Amygdala (tissue), 56 donors: ENCODE data around the gene TMEM126B.

Experiments
- DNase-seq, 56 donors: peaks; one replicate each; lab custom pipeline; 2025; lab: John Stamatoyannopoulos, UW

The TMEM126B gene

DNA sequence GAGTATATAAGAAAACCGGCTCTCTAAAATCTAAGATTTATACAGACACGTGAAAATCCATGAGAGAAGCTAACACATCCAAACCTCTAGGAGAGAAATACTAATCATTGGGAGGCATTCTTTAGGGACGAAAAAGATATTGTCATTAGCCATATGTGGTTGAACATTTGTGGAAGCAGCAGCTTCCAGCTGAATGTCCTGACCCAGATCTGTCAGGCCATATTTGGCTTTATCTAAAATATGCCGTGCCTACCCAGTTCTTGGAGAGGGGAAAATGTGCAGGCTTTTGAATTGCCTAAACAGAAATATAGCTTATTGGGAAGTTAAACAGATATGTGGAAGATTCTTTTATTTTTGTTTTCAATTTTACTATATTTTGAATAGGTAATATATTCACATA, 51.2 kb downstream of the TMEM126B start:
- DNase-seq, result no peak

DNA sequence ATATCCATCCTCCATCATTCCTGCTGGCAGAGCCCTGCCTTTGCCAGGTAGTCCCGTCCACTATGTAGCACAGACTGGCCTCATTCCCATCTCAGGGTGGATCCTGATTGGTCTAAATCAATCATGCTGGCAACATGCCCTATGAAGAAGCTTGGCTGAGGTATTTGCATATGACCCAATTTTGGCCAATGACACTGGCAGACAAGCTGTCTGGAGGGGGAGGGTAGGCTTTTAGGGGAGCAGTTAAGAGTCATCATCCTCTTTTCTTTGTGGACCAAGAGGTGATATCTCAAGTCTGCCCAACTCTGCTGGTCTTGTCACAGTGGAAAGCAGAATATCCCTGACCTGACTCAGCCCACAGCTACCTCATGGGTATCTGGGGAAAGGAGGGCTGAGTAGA, 52.5 kb downstream of the TMEM126B start:
- peak in 1 of 56 donors; percentile 42 for DNase-seq

DNA sequence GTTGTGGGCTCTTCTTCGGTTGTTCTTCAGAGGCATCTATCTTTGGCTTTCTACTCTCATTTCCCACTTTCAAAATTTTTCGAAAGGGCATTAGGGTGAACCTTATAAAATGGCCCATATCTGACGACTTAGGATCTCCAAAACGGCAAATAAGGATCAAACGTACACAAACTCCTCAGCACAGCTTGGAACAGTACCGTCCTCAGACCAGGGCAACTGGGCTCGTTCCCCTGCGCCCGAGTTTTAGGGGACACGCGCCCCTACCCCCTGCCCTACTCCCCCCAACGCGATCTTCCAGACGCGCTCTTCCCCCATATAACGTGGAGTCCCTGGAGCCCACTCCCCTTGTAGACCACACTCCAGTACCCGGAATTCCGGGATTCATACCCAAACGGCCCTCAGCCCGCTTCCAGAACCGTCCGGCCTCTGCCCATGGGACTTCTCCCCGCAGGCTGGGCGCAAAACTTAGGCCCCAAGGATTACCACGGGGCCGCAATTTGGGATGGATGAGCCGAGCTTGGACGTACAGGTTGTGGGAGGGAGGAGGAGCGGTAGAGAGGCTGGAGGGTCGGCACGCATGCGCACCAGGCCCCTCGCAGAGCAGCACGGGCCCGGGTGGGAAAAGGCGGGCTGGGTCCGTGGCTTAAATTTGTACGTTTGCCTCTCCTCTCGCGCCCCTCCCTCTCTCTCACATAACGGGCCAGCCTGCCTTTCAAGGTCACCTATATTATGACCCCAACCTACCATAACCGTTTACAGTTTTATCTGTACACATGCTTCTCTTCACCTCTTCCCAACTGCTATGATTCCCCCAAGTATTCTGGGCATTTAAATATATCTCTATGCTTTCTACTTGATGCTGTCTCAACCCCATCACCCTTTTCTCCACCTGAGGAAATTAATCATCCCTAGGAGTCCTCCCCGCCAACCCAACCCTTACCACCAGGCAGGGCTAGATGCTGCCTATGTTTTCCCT, 54.2 kb downstream of the TMEM126B start:
- peak in 50 of 56 donors; percentile 0 to 78 (median 44) for DNase-seq

DNA sequence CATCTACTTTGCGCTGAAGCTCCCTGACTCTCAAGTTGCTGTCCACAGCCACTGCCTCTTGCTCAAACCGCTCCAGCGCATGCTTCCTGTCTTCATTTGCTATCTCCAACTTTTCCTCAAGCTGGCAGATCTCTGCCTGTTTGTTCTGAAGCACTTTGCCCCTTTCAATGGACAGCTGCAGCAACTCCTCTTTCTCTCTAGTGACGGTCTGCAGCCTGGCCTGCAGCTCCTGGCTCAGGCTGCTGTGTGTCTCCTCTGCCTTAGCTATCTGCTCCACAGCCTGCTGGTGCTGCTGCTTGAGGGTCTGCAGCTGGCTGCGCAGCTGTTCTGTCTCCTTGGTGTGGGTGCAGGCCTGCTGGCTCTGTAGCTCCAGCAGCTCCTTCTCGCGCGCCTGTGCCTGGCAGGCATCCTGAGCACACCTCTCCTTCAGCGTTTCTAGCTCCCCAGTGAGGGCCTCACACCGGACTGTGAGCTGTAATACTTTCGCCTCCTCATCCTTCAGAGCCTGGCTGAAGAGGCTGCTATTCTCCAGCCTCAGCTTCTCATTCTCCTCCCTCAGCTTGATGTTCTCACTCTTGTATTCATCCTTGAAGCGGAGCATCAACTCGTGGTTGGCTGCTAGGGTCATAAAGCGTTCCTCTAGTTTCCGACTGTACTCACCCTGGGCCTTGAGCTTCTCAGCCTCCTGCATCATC, 56.9 kb downstream of the TMEM126B start:
- peak in 8 of 56 donors; percentile 2 to 34 (median 12) for DNase-seq

DNA sequence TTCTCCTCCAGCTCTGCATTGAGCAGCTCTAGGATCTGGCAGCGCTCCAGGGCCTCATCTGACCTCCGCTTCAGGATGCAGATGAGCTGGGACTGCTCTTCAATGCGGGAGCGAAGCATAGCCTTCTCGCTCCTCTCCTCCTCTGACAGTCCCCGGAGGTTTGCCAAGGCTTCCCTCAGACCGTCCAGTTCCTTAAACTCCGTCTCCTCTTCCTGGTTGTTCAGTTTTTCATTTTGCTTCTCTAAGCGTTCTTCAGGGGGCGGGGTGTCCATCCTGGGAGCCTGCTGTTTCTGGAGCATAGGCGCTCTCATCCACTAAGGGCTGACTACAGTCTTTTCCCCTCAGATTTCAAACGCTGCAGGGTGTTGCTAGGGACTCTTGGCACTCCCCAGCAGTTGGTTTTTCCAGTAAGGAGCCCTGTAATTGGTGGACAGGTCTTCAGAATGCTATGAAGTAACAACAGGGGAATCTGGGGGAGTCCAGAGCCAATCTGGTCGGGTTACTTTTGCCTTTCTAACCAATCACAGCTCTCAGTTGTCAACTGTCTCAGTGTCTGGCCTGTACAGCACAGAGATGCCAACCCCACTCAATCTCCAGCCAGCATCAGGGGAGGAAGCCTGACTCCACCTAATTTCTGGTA, 57.5 kb downstream of the TMEM126B start, which contains the start of gene CCDC89:
CCDC89 (minus strand) TSS at position 376 of the 640 bp plus-strand sequence; CDS start at position 311, 65 bp downstream.
- peak in 53 of 56 donors; percentile 5 to 84 (median 58) for DNase-seq
